RWPE1 (cell line): Measurements from ENCODE around the gene SV2B.
"Not testable (repeated sequence)": the region's sequence is repeated elsewhere in the genome, so short reads cannot be mapped to it uniquely, and the experiment has no call there.

Experiments used
- CTCF ChIA-PET: fragments of 350-600 bp; sonication (Branson Sonifier 250); formaldehyde crosslinking; extraction: SDS; loops from one replicate; lab custom pipeline; 2021; lab: Yijun Ruan, JAX
- POLR2A ChIA-PET: fragments of 400-600 bp; formaldehyde crosslinking; extraction: SDS; loops from one replicate; lab custom pipeline; 2020; ENCODE audit warnings: antibody characterized with exemption; ENCODE audit not compliant: low non-redundant PET; lab: Yijun Ruan, JAX
- DNase-seq: peaks from one replicate; pipeline ENCODE4 v3.0.0; 2012; ENCODE audit warnings: low spot score
- H3K27ac ChIP-seq: fragments of 450-650 bp; 2 replicates; pipeline ENCODE4 v1.5.1; 2017
- TF ChIP-seq, protein P1 (sequence below): fragments of 450-650 bp; conservative IDR thresholded peaks from 2 replicates; pipeline ENCODE4 v1.5.1; 2017; ENCODE audit warnings: low read depth, mild to moderate bottlenecking

The SV2B gene

DNA sequence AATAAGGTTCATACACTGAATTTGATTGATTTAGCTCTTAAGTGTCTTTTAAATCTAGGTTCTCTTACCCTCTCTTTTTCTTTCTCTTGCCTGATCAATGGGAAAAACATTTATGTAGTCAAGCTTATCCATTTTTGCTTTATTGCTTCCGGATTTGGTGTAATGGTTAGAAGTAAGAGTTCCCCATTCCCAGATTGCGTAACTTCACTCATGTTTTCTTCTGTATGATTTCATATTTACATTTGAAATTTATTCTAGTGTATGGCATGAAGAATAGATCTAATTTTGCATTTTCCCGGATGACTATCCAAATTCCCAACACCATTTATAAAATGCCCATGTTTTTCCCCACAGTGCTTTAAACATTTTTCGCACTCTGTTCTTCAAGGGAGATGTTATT is 27.9 kb upstream of the SV2B start:
- CTCF ChIA-PET, result no interaction called here

DNA sequence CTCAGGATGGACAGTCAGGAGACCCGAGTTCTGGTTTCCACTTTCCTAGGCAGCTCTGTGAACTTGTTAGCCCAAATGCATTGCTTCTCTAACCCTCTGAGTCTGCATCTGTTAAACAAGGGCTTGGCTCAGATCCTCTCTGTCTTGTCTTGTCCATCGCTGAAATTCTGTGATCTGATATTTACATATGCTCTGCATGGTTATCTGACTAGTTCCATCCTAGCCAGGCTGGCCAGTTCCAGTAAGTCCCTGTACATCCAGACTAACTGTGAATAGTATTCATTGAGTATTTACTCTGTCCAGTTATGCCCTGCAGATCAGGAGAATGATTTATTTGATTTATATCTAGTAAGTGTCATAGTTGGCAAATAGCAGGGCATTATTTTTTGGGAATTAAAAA is 27.0 kb upstream of the SV2B start:
- ChIA-PET CTCF (no interaction called here), POLR2A (no interaction called here)
- TF ChIP-seq, protein P1, sequence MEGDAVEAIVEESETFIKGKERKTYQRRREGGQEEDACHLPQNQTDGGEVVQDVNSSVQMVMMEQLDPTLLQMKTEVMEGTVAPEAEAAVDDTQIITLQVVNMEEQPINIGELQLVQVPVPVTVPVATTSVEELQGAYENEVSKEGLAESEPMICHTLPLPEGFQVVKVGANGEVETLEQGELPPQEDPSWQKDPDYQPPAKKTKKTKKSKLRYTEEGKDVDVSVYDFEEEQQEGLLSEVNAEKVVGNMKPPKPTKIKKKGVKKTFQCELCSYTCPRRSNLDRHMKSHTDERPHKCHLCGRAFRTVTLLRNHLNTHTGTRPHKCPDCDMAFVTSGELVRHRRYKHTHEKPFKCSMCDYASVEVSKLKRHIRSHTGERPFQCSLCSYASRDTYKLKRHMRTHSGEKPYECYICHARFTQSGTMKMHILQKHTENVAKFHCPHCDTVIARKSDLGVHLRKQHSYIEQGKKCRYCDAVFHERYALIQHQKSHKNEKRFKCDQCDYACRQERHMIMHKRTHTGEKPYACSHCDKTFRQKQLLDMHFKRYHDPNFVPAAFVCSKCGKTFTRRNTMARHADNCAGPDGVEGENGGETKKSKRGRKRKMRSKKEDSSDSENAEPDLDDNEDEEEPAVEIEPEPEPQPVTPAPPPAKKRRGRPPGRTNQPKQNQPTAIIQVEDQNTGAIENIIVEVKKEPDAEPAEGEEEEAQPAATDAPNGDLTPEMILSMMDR, result no peak
- H3K27ac ChIP-seq, result no peak overlapping the region
- no peak for DNase-seq

More for the DNA sequence above, 27.9 kb upstream of the SV2B start:
- POLR2A ChIA-PET, result no interaction called here
- TF ChIP-seq, protein P1, result no peak
- no peak overlapping the region for H3K27ac ChIP-seq
- no peak for DNase-seq

DNA sequence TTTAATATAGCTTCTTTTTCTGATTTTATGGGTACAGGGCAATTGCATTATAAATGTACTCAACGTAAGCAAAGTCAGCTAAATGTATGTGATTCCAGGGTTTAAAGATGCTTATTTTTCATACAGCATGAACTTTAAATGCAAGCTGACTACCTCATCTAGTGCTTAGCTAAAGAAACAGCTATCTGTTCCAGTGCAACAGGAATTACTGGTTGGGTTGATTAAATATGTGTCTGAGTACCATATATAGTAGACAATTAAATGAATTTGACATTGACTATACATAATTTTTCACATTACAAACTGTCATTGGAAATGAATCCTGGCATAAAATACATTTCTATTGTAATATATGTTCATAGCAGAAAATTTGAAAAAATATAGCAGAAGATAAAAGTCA is 26.3 kb upstream of the SV2B start:
- POLR2A ChIA-PET, result no interaction called here
- no peak for DNase-seq
- TF ChIP-seq, protein P1, result no peak
- no peak overlapping the region for H3K27ac ChIP-seq
- CTCF ChIA-PET, result no interaction called here

DNA sequence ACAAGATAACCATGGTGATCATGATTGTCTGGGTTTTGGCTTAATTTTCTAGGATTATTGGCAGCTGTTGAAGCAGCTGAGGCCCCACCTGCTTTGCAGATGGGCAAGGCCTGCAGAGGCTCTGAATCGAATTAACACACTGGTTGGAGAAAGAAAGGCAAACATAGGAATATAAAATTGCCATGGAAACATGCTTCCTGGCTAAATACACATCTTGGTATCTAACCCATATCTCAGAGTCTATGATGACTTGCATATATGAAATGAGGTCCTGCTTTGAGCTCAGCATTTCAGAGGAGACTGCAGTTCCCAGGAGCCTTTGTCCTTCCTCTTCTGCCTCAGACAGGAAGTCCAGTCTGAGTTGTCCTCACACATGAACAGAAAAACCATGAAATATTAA is 24.3 kb upstream of the SV2B start:
- H3K27ac ChIP-seq, result no peak overlapping the region
- TF ChIP-seq, protein P1, result no peak
- ChIA-PET POLR2A (no interaction called here), CTCF (no interaction called here)
- no peak for DNase-seq

DNA sequence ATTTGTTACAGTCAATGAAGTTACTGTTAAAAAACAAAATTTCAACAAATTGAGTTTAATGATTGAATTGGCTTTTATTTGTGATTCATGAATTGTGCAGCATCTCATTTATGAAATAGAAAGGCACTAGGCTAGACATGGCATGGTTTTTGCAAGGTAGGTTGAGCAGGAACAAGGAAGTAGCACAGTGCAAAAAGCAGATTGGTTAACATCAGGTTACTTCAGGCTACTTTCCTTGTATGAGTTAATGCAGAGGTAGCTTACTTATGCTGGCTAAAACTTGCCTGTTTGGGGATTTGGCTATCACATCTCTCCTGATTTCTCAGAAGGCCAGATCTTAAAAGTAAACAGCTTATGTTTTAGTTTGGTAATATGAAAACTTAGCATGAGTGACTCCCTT is 23.0 kb upstream of the SV2B start:
- TF ChIP-seq, protein P1, result no peak
- H3K27ac ChIP-seq, result no peak overlapping the region
- ChIA-PET CTCF (interaction anchor here (0.8 kb wide), 1 partner anchor 170 kb away, joined by 3 read pairs; no protein-coding TSS in a partner anchor), POLR2A (no interaction called here)
- no peak for DNase-seq

DNA sequence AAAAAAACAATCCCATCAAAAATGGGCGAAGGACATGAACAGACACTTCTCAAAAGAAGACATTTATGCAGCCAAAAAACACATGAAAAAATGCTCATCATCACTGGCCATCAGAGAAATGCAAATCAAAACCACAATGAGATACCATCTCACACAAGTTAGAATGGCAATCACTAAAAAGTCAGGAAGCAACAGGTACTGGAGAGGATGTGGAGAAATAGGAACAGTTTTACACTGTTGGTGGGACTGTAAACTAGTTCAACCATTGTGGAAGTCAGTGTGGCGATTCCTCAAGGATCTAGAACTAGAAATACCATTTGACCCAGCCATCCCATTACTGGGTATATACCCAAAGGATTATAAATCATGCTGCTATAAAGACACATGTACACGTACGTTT is 6.2 kb upstream of the SV2B start:
- POLR2A ChIA-PET, CTCF ChIA-PET, DNase-seq, H3K27ac ChIP-seq: not testable (repeated sequence)

DNA sequence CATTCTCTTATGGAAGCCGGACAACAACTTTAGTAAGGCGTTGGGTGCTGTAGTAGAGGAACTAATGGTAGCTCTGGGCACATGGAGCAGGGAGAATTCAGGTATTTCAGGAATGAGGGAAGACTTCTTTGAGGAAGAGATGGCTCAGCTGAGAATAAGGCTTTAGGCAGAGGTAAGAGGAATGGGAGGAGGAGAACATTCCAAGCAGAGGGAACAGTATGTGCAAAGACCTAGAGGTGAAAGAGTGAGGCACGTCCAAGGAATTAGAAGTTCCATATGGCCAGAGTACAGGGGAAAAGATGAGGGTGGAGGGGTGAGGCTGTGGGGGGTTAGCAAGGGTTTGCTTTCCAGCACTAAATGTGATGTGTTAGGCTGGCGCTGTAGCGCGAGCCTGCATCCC is 1.6 kb upstream of the SV2B start:
- ChIA-PET CTCF (interaction anchor here (0.7 kb wide), 1 partner anchor 8 kb away, joined by 3 read pairs; no protein-coding TSS in a partner anchor), POLR2A (no interaction called here)
- TF ChIP-seq, protein P1, result no peak
- no peak for DNase-seq
- H3K27ac ChIP-seq, result no peak overlapping the region
